MG63 (cell line): ENCODE measurements around the gene RPF1. TPM values are rescaled to one million over a fixed set of nuclear protein-coding genes. Genes with fewer than 3 reads are reported as not detected.
A peak's percentile ranks its signal among the peaks of the same experiment; 100 is the strongest.
"Not testable (repeated sequence)": the region's sequence is repeated elsewhere in the genome, so short reads cannot be mapped to it uniquely, and the experiment has no call there.

ENCODE experiments used
- DNase-seq: peaks from one replicate; pipeline ENCODE4 v3.0.0-alpha.2; 2020
- H3K27me3 ChIP-seq: fragments of 250-450 bp; sonication (Bioruptor Pico); 2 replicates; pipeline ENCODE4 v1.5.1; 2020; ENCODE audit warnings: mild to moderate bottlenecking, moderate library complexity
- H3K36me3 ChIP-seq: fragments of 250-450 bp; sonication (Bioruptor Pico); 2 replicates; pipeline ENCODE4 v1.5.1; 2020; ENCODE audit warnings: mild to moderate bottlenecking, moderate library complexity
- H3K4me3 ChIP-seq: fragments of 250-450 bp; sonication (Bioruptor Pico); 2 replicates; pipeline ENCODE4 v1.5.1; 2020; ENCODE audit warnings: mild to moderate bottlenecking, moderate library complexity
- H3K9me3 ChIP-seq: fragments of 250-450 bp; sonication (Bioruptor Pico); 2 replicates; pipeline ENCODE4 v1.5.1; 2020; ENCODE audit warnings: mild to moderate bottlenecking, moderate library complexity
- total RNA-seq: library from RNA; depleted of rRNA; stranded (reverse); fragments of >200 nt; shearing (Covaris generic); gene quantifications from 2 replicates; pipeline ENCODE4 v1.2.3, GENCODE V29; 2014; ENCODE audit warnings: low replicate concordance

The RPF1 gene
- total RNA-seq, 1 experiment from 2014 or later = 61.7 TPM

DNA sequence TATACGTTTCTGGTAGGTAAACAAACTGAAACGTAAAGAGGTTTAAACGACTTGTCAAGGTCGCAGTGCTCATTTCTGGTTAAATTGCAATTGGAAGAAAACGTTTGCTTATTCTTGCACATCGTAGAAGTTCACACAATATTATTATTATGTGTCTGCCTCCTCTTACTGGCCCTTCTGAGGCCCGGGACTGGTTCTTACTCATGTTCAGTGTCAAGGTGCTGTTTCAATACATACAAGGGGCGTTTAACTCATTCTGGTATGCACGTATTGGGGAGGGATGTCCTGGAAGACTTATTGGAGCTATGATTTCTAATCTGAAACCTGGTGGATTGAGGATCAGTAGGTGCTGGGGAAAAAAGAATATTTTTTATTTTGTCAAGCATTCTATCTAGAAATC, 932 bp downstream of the RPF1 start:
- no peak for DNase-seq
- Histone ChIP-seq H3K9me3 (no peaks in the 10 kb centered on the region), H3K27me3 (no peaks in the 10 kb centered on the region), H3K4me3 (peak overlapping the region; percentile 85), H3K36me3 (peaks cover 34% of the 10 kb centered on the region)

DNA sequence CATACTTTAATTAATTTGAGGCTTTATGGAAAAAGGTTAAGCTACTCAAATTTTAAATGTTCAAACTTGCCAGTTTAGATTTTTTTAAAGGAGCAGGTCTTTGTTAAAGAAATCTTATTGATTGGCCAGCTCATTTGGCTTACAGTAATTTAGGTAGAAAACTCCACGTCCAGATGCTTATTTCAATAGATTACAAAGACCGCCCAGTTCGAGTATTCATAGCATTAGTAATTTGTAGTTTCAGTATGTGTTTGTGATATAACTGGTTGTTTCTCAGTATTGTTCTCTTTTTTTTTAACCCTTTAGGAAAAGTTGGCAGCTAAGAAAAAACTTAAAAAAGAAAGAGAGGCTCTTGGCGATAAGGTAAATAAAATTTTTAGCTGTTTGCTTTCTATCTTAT, 1.6 kb downstream of the RPF1 start:
- Histone ChIP-seq H3K36me3 (peaks cover 40% of the 10 kb centered on the region), H3K4me3 (peak overlapping the region; percentile 85), H3K9me3 (no peaks in the 10 kb centered on the region), H3K27me3 (no peaks in the 10 kb centered on the region)
- DNase-seq = no peak

DNA sequence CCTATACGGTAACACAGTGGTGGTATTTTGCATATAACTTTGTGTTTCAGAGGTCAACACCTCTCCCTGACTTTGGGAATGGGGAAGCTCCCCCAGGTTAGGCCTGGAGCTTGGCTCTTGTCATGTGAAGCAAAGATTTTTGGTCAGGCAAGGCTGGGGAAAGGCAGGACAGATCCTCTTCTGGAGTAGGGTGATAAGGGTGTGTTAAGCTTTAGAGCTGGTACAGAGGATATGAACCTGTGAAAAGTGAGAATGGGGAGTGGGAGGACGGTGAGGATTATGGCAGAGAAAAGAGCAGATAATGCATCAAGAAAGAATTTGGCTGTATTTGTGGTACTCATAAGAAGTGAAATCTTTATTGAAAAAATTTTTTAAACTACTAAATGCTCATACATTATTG, 2.3 kb downstream of the RPF1 start:
- peaks cover 44% of the 10 kb centered on the region for H3K36me3 ChIP-seq
- no peak overlapping the region for H3K4me3 ChIP-seq
- H3K27me3 ChIP-seq = no peaks in the 10 kb centered on the region
- H3K9me3 ChIP-seq = no peaks in the 10 kb centered on the region
- no peak for DNase-seq

DNA sequence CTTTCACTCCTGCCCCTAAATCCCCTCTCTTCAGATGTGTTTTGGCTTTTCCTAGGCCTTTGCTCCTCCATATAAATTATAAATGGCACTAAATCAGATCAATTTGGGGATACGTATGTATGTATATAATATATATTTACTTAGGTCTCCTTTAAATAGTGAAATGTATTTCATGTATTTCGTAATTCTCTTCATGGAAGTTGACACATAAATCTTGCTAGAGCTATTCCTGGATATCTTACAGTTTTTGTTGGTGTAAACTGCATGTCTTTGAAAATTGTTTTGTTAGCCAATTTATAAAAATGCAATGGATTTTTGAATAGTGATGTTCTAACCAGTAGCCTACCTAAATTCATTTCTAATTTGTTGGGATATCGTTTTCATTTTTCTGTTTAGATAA, 9.0 kb downstream of the RPF1 start:
- Histone ChIP-seq H3K9me3 (no peaks in the 10 kb centered on the region), H3K4me3 (no peak overlapping the region), H3K36me3 (peaks cover 72% of the 10 kb centered on the region), H3K27me3 (no peaks in the 10 kb centered on the region)
- no peak for DNase-seq

DNA sequence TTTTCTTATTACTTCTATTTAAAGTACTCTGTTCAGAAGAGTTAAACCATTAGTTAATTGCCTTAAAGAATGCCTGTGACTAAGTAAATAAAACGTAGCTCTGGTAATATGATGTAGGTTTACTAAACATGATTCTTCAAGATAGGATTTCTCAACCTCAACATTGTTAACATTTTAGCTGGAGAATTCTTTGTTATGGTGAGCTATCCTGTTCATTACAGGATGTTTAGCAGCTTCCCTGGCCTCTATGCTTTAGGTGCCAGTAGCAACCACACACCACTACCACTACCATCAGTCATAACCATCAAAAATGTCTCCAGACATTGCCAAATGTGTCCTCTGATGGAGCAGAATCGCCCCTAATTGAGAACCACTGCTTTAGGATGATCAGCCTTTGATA, 10.7 kb downstream of the RPF1 start:
- Histone ChIP-seq H3K9me3 (no peaks in the 10 kb centered on the region), H3K27me3 (no peaks in the 10 kb centered on the region), H3K36me3 (peaks cover 64% of the 10 kb centered on the region), H3K4me3 (no peak overlapping the region)
- no peak for DNase-seq

DNA sequence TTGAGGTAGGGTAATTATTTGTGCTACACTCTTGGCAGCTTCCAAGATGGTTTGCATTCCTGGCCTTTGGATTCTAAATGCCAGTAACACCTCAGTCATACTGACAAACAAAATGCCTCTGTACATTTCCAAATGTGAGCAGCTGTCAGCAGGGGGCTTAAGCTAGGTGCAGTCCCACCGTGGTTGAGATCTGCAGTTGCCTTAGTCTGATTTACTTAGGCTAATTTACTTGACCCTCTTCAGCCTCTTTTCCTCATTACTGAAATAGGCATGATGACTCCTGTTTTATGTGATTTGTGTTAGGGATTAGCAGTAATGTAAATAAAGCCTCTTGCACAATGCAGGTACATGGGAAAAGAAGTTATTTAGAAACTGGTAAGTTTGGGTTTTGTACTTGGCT, 13.7 kb downstream of the RPF1 start:
- DNase-seq = no peak
- Histone ChIP-seq H3K27me3 (no peaks in the 10 kb centered on the region), H3K4me3 (no peak overlapping the region), H3K9me3 (no peaks in the 10 kb centered on the region), H3K36me3 (peaks cover 79% of the 10 kb centered on the region)

DNA sequence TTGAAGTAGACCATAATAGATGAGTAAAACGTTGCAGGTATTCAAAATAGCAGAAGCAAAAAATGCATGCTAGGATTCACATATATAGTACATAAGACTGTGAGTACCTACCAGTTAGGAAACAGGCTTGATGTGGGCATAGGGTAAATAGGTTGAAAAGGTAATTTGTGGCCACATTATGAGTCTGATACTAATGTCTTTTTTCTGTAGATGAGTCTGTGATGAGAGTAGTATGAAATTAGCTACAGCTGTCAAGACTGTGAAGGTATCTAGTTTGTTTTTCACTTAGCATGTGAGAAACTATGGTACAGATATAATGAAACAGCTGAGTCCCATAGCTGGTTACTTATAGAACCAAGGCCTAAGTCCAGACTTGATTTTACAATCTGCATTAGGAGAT, 14.7 kb downstream of the RPF1 start:
- Histone ChIP-seq H3K27me3 (no peaks in the 10 kb centered on the region), H3K4me3 (no peak overlapping the region), H3K36me3 (peaks cover 83% of the 10 kb centered on the region), H3K9me3 (no peaks in the 10 kb centered on the region)
- no peak for DNase-seq

DNA sequence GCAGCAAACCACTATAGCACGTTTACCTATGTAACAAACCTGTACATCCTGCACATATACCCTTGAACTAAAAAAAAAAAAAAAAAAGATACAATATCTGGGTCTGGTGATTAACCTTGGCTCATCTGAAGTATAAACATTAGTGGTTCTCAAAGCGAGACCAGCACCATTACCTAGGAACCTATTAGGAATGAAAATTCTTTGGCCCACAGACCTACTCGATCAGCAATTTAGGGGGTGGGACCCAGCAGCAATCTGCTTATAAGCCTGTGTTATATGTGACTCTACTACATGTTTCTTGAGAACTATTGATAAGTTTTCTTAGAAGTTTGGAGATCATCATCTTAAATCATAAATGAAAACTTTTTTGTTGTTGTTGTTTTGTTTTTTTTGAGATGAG, 17.4 kb downstream of the RPF1 start:
- Histone ChIP-seq H3K36me3 (peaks cover 87% of the 10 kb centered on the region), H3K9me3 (no peaks in the 10 kb centered on the region), H3K27me3 (no peaks in the 10 kb centered on the region), H3K4me3 (no peak overlapping the region)
- no peak for DNase-seq

DNA sequence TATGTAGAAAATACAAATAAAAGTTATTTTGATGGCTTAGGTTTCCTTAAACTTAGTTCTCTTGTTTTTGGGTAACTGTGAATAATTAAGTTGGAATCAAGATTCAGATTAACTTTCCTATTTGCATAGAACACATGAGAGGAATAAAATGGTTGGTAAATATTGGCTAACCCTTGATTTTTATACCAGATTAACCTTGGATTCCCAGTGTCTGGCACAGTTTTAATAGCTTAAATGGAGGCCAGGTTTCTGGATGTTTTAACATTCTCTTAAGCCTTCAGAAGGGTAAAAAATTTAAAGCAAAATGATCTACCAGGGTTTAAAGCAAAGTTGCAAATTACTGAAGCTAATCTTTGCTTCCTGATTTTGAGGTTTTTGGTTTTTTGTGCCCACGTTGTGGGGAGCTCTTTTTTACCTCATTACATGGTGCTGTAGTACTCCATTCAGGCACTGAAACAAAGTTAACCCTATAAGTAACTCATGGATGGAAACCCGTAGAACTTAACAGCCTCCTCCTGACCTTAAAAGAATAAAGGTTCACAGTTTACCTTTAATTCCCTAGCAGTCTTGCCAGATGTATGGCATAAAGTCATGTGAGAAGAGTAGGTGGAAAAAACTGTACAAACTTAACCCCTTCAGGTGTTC, 18.7 kb downstream of the RPF1 start:
- peaks cover 82% of the 10 kb centered on the region for H3K36me3 ChIP-seq
- no peak for DNase-seq
- H3K27me3 ChIP-seq = no peaks in the 10 kb centered on the region
- no peak overlapping the region for H3K4me3 ChIP-seq
- no peaks in the 10 kb centered on the region for H3K9me3 ChIP-seq

DNA sequence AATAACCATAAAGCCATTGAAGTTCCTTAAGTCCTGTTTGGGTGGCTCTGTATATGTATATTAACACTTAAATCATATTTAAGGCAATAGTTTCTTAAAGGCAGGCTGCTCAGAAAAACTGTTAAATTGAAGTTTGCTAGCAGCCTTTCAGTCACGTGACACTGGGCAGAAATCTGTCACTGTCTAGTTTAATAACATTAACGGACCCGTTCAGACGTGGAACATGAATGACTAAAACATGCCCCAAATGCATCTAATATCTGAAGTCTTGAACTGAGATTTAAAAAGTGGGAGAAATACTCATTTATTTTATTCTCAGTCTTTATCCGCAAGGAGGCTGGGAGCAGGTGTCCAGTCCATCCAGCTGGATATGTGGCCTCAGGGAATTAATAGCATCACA, 23.9 kb downstream of the RPF1 start:
- no peak overlapping the region for H3K4me3 ChIP-seq
- no peak for DNase-seq
- H3K27me3 ChIP-seq = no peaks in the 10 kb centered on the region
- no peaks in the 10 kb centered on the region for H3K9me3 ChIP-seq
- H3K36me3 ChIP-seq = peaks cover 58% of the 10 kb centered on the region

DNA sequence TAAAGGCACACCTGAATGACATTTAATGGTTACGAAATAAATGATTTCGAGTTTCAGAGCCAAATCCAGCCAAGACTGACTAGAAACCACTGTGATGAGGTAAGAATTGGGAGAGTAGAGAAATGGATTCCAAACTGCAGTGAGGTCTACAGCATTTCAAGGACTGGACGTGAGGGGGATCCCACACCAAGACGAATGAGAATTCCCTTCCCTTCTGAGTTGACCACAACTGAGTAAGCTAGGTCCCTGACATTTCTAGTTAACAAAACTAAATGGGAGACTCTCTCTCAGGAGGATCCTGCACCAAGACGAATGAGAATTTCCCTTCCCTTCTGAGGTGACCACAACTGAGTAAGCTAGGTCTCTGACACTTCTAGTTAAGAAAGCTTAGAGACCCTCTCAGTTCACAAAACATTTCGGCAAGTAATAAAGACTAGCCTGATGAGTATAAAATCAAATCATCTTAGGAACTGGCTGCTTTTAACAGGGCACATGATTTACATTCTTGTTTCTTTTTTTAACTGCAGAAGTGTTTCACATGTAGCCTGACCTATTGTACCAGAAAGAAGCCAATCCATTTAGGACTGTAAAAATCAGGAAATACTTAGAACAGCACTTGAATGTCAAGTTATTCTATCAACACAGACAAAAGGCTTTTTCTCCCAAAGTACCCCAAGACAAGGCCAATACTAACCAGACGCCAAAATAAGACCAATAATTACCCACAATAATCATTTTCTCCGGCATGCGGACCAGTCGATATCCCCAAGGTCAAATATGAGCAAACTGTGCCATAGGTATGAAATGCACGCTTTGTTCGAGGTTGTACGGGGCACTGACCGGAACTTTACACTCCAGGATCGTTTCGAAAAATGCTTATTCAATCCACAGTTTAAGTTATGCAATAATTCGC, 25.8 kb downstream of the RPF1 start:
- Histone ChIP-seq H3K9me3 (peaks cover 8% of the 10 kb centered on the region), H3K36me3 (peaks cover 46% of the 10 kb centered on the region), H3K27me3 (no peaks in the 10 kb centered on the region), H3K4me3 (peak overlapping the region; percentile 69)
- DNase-seq = no peak

DNA sequence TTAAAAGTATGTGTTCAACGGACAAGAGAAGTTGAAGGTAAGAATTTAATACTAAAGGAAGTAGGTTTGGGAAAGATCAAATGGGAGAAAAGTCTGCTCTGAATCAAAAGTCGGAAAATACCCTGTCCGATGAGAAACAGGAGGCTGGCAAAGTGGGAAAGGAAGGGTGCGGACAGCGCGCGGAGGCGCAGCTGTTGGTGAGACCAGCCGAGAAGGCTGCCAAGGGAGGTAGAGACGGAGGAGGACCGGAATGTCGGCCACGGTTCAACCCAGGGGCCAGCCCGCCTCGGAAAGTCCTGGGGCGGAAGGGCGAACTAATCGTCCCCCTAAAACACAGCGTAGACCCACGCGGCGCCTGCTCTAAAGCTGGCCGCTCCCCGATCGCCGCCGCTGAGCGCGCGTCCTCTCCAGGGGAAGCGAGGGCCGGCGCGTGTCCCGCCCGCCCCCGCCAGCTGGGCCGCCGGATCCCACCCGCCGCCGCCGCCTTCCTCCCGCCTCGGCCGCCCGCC, 26.5 kb downstream of the RPF1 start:
- no peak for DNase-seq
- no peaks in the 10 kb centered on the region for H3K27me3 ChIP-seq
- peak overlapping the region; percentile 69 for H3K4me3 ChIP-seq
- peaks cover 39% of the 10 kb centered on the region for H3K36me3 ChIP-seq
- peaks cover 8% of the 10 kb centered on the region for H3K9me3 ChIP-seq

DNA sequence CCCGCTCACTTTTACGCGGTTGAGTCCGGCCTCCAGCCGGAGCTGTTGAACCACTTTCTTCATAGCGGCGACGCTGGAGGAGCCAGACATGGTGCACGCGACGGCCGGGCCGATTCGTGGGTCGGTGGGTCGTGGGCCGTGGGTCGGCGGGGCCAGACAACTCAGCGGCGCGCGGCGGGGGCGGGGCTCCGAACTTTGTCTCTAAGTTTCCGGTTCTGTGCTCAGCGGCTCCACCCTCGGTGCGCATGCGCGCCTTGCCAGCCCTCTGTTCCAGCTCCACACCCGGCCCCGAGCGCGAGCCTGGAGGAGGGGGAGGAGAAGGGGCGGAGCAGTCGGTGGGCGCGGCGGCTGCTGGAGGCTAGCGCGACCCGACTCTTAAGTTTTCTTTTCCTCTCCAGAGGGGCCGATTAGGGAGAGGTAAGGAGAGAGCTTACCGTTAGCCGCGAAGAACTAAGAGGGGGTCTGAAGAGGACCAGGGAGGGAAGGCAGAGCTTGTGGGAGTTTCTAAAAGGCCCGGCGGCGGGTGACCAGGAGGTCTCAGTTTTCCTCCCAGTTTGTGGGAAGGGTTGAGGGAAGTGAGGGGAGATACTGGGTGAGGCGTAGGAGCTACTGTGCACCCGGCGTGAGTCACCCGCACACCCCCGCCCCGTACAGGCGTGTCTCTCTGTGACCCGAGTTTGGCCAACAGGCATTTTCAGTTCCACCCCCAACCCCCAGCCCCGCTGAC, 27.1 kb downstream of the RPF1 start, which contains the start of the genes GNG5 and SPATA1:
Gene GNG5, minus strand, starts transcription at position 580 of the 727 bp plus-strand sequence. Its CDS starts 490 bp downstream, at position 90.
Gene SPATA1, plus strand, starts transcription at position 385 of the 727 bp plus-strand sequence. CDS start 9,974 bp downstream, outside the sequence.
- H3K4me3 ChIP-seq = peak within 1 kb of the TSS; percentile 69
- H3K36me3 ChIP-seq = peaks cover 33% of the 10 kb centered on the region
- H3K9me3 ChIP-seq = peaks cover 8% of the 10 kb centered on the region
- no peaks in the 10 kb centered on the region for H3K27me3 ChIP-seq
- peak; percentile 99 for DNase-seq

DNA sequence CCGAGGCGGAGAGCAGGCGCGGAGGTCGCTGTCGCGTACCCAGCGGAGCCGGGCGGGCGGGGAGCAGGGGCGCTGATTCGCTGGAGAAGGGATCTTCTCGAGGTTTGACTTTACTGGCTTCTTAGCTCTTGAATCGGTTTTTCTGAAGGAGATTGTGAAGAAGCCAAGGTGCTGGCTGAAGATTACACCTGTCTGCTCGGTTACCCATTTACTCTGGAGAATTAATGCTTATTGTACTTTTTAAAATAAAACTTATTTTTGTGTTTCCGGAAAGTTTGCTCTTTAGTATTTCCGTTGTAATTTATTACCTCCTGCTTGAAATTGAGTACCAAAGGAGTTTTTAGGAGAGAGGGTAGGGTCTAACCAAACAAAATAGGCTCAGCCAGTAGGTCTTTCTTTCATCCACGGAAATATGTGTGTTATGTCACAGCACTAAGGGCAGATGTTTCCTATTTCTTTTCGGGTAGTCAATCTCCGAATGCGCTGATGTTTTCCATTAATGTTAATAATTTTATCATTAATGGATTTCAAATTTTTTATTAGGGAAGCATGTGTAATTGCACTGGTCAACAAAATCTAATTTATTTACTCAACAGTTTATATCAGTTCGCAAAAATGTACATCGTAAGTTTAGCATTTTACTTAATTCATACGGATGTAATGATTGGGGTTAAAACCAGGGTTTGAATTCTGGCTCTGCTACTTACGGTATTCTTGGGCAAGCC, 27.8 kb downstream of the RPF1 start:
- no peak for DNase-seq
- peaks cover 27% of the 10 kb centered on the region for H3K36me3 ChIP-seq
- no peaks in the 10 kb centered on the region for H3K27me3 ChIP-seq
- H3K4me3 ChIP-seq = peak overlapping the region; percentile 69
- H3K9me3 ChIP-seq = peaks cover 8% of the 10 kb centered on the region

DNA sequence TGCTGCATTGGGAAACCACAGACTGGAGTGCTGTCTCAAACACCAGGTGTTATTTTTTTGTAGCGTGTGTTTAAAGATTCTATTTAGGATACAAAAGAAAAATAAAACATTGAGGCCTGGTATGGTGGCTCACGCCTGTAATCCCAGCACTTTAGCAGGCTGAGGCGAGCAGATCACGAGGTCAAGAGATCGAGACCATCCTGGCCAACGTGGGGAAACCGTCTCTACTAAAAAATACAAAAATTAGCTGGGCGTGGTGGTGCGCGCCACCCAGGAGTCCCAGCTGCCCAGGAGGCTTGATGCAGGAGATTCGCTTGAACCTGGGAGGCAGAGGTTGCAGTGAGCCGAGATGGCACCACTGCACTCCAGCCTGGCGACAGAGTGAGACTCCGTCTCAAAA, 28.8 kb downstream of the RPF1 start:
- not testable (repeated sequence) for DNase-seq, H3K27me3 ChIP-seq, H3K9me3 ChIP-seq
- peaks cover 20% of the 10 kb centered on the region for H3K36me3 ChIP-seq
- H3K4me3 ChIP-seq = peak overlapping the region; percentile 69

DNA sequence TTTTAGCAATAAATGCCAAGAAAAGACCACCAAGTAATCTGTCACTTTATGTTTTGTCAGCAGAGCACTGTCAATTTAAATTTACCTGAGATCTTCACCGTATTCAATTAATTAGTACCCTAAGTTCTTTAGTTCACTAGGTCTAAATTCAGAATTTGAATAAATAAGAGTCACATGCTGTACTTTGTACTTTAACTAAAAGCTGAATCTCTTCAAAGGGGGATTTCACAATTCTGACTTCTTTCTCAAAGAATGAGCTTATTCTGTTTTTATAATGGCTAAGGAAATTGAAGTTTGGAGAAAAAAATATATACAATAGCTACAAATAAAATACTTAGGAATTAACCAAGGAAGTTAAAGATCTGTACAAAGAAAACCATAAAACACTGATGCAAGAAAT, 29.4 kb downstream of the RPF1 start:
- H3K4me3 ChIP-seq = no peak overlapping the region
- H3K9me3 ChIP-seq = peaks cover 8% of the 10 kb centered on the region
- DNase-seq = no peak
- H3K27me3 ChIP-seq = no peaks in the 10 kb centered on the region
- H3K36me3 ChIP-seq = peaks cover 16% of the 10 kb centered on the region
